Renal cortical epithelial cell (primary cell): ENCODE data around the gene PARP1. TPM values are rescaled to one million over a fixed set of nuclear protein-coding genes. Genes with fewer than 3 reads are reported as not detected.

ENCODE experiments used
- total RNA-seq: library from RNA; depleted of rRNA; stranded (reverse); fragments of >200 nt; gene quantifications from 2 replicates; pipeline ENCODE4 v1.2.3, GENCODE V29; 2014

The PARP1 gene
- total RNA-seq, 1 donor from 2014 or later: 127 TPM

Other genes starting within 250 kb of the PARP1 start
- 66.5 and 66.7 TPM in 2 replicates for gene ACBD3, start 221.4 kb downstream of the PARP1 start, total RNA-seq
- not detected in 2 replicates for gene MIXL1, start 184.4 kb downstream of the PARP1 start, total RNA-seq
- 3.4 and 7.1 TPM in 2 replicates for gene LIN9, start 98.9 kb downstream of the PARP1 start, total RNA-seq
- 0.45 TPM in 1 of 2 replicates, not detected in the other for gene STUM, start 140.7 kb upstream of the PARP1 start, total RNA-seq